ENCODE data around the gene STXBP5. TPM values are rescaled to one million over a fixed set of nuclear protein-coding genes. Genes with fewer than 3 reads are reported as not detected.

The STXBP5 gene
- total RNA-seq, 1 experiment from 2014 or later: 11.6 TPM

DNA sequence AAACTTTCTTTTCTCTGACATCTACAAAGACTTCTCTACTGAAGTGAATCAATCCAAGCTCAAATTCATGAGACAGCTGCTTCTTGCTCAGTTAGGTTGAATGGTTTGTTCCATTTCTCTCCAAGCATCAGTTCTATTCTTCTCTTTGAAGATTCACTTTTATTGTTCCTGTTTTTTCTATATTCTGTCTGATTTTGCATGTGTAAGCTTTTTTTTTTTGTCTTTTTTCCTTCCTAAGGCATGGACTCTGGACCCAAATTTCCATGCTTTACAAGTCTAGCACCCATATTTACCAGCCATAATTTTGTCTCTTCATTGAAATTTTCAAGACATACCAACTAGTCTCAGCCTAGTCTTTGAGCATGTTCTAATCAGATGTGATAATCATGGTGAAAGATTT is 25.9 kb upstream of the STXBP5 start:
- no peak overlapping the region for H3K14ac ChIP-seq (ENCODE audit: insufficient read depth, low read length)
- Mint-ChIP-seq H3K4me3 (no peak overlapping the region), H3K27ac (no peak overlapping the region), H3K36me3 (ENCODE audit: insufficient read depth in 1 of 3, low read depth in 3 of 3) (no peaks in the 10 kb centered on the region), H3K27me3 (ENCODE audit: low read depth) (no peaks in the 10 kb centered on the region), H3K4me1 (peaks cover 9 to 10% of the 10 kb centered on the region in 2 experiments; a peak in 3 of 4 replicates), H3K9me3 (no peaks in the 10 kb centered on the region)
- H2AK5ac ChIP-seq (ENCODE audit: insufficient read length, low read length): no peak overlapping the region
- no peak for DNase-seq
- H3K79me2 ChIP-seq (ENCODE audit: insufficient read depth, low read length): no peaks in the 10 kb centered on the region
- H4K8ac ChIP-seq (replicated peaks; ENCODE audit: insufficient read length, low read depth, low read length): no peak overlapping the region
- no peaks in the 10 kb centered on the region for H3K27me3 ChIP-seq (ENCODE audit: insufficient read depth, low read length)
- no peaks in the 10 kb centered on the region; the same call in 1 of the 2 replicates for H3K4me1 ChIP-seq (ENCODE audit: insufficient read depth, low read length)
- no peak overlapping the region for H3K23ac ChIP-seq (ENCODE audit: insufficient read length, low read depth, low read length)
- no peak overlapping the region for H3K18ac ChIP-seq (ENCODE audit: insufficient read length, low read depth, low read length)
- no peak overlapping the region for H3K27ac ChIP-seq (ENCODE audit: insufficient read length, low read depth, low read length)
- no peak overlapping the region for H3K9ac ChIP-seq (ENCODE audit: extremely low read depth, insufficient read length, low read length)
- no peak overlapping the region for H3K4ac ChIP-seq (ENCODE audit: low read depth, low read length)
- no peak overlapping the region for H2BK20ac ChIP-seq (ENCODE audit: low read depth, low read length, poor library complexity, severe bottlenecking)
- H3K23me2 ChIP-seq (ENCODE audit: insufficient read length, low read depth, low read length, poor library complexity, severe bottlenecking): no peaks in the 10 kb centered on the region
- H2BK12ac ChIP-seq (ENCODE audit: insufficient read length, low read depth, low read length): no peak overlapping the region
- H3K79me1 ChIP-seq (ENCODE audit: insufficient read depth, low read depth, low read length, poor library complexity, severe bottlenecking): no peaks in the 10 kb centered on the region
- H2BK15ac ChIP-seq (ENCODE audit: low read depth, low read length): no peak overlapping the region
- TF ChIP-seq CTCF (conservative IDR thresholded peaks at IDR 0.05): no peak
- H3K56ac ChIP-seq (ENCODE audit: insufficient read length, low read depth, low read length): no peak overlapping the region
- no peak overlapping the region for H3T11ph ChIP-seq (ENCODE audit: low read length)
- no peak overlapping the region for H2BK120ac ChIP-seq (ENCODE audit: low read depth, low read length, poor library complexity, severe bottlenecking)
- H3K9me3 ChIP-seq (ENCODE audit: control insufficient read depth, low read depth, low read length): no peaks in the 10 kb centered on the region
- no peaks in the 10 kb centered on the region for H4K20me1 ChIP-seq (ENCODE audit: control insufficient read depth, insufficient read depth, insufficient read length)
- no peak overlapping the region for H2AFZ ChIP-seq (ENCODE audit: low read length)
- H3K4me2 ChIP-seq (ENCODE audit: insufficient read depth, insufficient read length, low read length): no peak overlapping the region
- H4K5ac ChIP-seq (ENCODE audit: insufficient read length, low read depth, low read length): no peak overlapping the region
- H2BK5ac ChIP-seq (ENCODE audit: insufficient read length, low read length): no peak overlapping the region
- no peak overlapping the region for H4K91ac ChIP-seq (ENCODE audit: insufficient read length, low read depth, low read length)

All from H9 (cell line).